Kidney epithelial cell (primary cell): ENCODE data around the gene ACSF3. TPM values are rescaled to one million over a fixed set of nuclear protein-coding genes. Genes with fewer than 3 reads are reported as not detected.

Experiments
- DNase-seq: peaks from one replicate; pipeline ENCODE4 v3.0.0-alpha.2; 2010; ENCODE audit warnings: low read depth
- H3K27me3 ChIP-seq: 2 replicates; pipeline ENCODE4 v1.6.0; 2011; ENCODE audit warnings: low read length; ENCODE audit not compliant: control insufficient read depth, insufficient read depth
- H3K36me3 ChIP-seq: 2 replicates; pipeline ENCODE4 v1.5.1; 2011; ENCODE audit warnings: low read length; ENCODE audit not compliant: control insufficient read depth, insufficient read depth
- H3K4me3 ChIP-seq: 2 replicates; pipeline ENCODE4 v1.5.1; 2011; ENCODE audit warnings: low read depth, mild to moderate bottlenecking, control low read depth, low read length
- total RNA-seq: library from RNA; depleted of rRNA; stranded (reverse); fragments of >200 nt; gene quantifications from 2 replicates; pipeline ENCODE4 v1.2.3, GENCODE V29; 2015
- TF ChIP-seq, protein P1 (sequence below): IDR thresholded peaks from 2 replicates; pipeline ENCODE4 v1.5.1; 2011; ENCODE audit warnings: mild to moderate bottlenecking, moderate library complexity, low read length, control low read depth, inconsistent platforms; ENCODE audit not compliant: insufficient read depth, poor library complexity, severe bottlenecking

ACSF3 gene
- total RNA-seq, 1 donor from 2014 or later, result 36.9 TPM

- peaks cover 13% of the 10 kb centered on the region for H3K27me3 ChIP-seq
- no peaks in the 10 kb centered on the region for H3K36me3 ChIP-seq
- TF ChIP-seq, protein P1, sequence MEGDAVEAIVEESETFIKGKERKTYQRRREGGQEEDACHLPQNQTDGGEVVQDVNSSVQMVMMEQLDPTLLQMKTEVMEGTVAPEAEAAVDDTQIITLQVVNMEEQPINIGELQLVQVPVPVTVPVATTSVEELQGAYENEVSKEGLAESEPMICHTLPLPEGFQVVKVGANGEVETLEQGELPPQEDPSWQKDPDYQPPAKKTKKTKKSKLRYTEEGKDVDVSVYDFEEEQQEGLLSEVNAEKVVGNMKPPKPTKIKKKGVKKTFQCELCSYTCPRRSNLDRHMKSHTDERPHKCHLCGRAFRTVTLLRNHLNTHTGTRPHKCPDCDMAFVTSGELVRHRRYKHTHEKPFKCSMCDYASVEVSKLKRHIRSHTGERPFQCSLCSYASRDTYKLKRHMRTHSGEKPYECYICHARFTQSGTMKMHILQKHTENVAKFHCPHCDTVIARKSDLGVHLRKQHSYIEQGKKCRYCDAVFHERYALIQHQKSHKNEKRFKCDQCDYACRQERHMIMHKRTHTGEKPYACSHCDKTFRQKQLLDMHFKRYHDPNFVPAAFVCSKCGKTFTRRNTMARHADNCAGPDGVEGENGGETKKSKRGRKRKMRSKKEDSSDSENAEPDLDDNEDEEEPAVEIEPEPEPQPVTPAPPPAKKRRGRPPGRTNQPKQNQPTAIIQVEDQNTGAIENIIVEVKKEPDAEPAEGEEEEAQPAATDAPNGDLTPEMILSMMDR, result no peak
- no peak overlapping the region for H3K4me3 ChIP-seq
- DNase-seq, result no peak
These were observed 1.2 kb downstream of the ACSF3 start for GRCh38 chr16:89094880-89095258.

- TF ChIP-seq, protein P1, result no peak
- Histone ChIP-seq H3K27me3 (peaks cover 8% of the 10 kb centered on the region), H3K4me3 (no peak overlapping the region), H3K36me3 (no peaks in the 10 kb centered on the region)
- no peak for DNase-seq
These were observed 1.9 kb downstream of the ACSF3 start for GRCh38 chr16:89095491-89095951.

DNA sequence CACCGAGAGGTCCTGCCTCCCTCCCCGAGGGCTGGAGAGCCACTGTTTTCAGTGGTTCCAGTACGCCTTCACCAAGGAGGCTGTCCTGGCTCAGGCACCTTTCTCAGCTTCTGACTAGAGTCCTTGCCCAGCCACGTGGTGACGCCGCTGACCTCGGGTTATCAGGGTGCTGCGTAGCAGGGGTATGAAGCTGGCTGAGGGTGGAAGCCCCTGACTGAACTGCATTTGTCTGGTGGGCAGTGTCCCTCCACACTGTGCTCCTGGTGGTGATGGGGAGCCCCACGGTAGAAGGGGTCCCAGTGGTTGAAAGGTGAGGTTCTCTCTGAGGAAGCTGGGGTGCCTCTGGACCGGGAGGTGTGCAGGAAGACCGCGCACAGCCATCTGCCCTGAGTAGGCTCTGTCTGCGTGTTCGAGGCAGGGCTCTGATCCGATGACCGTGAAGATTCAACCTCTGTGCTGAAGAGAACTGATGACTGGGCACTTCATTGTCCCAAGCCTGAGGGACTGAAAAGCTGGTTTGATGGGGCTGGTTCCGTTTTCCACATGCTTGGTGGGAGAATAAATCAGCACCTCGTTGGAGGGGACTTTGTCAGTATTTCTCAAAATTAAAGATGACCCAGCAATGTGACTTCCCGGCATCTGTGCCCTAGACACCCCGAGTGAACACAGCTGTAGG, 2.5 kb downstream of the ACSF3 start:
- Histone ChIP-seq H3K36me3 (no peaks in the 10 kb centered on the region), H3K27me3 (peaks cover 8% of the 10 kb centered on the region), H3K4me3 (no peak overlapping the region)
- TF ChIP-seq, protein P1, result no peak
- DNase-seq, result no peak

- H3K36me3 ChIP-seq, result no peaks in the 10 kb centered on the region
- peaks cover 6% of the 10 kb centered on the region for H3K27me3 ChIP-seq
- DNase-seq, result no peak
- H3K4me3 ChIP-seq, result no peak overlapping the region
- TF ChIP-seq, protein P1, result no peak
These were observed 3.2 kb downstream of the ACSF3 start for GRCh38 chr16:89096768-89097391.

DNA sequence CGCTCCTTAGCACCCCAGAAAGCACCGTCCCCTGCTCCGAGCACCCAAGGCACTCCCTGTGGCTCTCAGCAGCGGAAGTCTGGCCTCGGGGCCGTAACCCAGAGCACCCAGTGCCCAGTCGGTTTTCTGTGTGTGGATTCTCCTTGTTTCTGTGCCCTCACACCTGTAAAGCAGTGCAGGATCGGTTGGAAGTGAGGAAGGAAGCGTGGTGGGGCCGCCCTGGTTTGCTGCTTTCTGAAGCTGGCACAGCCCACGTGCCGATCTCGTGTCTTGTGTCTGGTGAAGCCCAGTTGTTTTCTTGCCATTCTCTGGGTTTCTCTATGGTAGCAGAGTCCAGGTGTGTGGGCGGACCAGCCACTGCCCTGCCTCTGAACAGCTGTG, 3.7 kb downstream of the ACSF3 start:
- H3K36me3 ChIP-seq, result no peaks in the 10 kb centered on the region
- DNase-seq, result no peak
- TF ChIP-seq, protein P1, result no peak

More for the DNA sequence above, 3.7 kb downstream of the ACSF3 start:
- peaks cover 1% of the 10 kb centered on the region for H3K27me3 ChIP-seq
- H3K4me3 ChIP-seq, result no peak overlapping the region
